GM18867 (cell line): ENCODE results near the gene ASPSCR1.

ENCODE experiments used
- ATAC-seq: cut with Tn5 transposase; IDR thresholded peaks from one replicate; pipeline ENCODE4 v1.9.1; 2021; ENCODE audit warnings: mild to moderate bottlenecking, moderate library complexity; ENCODE audit not compliant: unreplicated experiment

The ASPSCR1 gene

DNA sequence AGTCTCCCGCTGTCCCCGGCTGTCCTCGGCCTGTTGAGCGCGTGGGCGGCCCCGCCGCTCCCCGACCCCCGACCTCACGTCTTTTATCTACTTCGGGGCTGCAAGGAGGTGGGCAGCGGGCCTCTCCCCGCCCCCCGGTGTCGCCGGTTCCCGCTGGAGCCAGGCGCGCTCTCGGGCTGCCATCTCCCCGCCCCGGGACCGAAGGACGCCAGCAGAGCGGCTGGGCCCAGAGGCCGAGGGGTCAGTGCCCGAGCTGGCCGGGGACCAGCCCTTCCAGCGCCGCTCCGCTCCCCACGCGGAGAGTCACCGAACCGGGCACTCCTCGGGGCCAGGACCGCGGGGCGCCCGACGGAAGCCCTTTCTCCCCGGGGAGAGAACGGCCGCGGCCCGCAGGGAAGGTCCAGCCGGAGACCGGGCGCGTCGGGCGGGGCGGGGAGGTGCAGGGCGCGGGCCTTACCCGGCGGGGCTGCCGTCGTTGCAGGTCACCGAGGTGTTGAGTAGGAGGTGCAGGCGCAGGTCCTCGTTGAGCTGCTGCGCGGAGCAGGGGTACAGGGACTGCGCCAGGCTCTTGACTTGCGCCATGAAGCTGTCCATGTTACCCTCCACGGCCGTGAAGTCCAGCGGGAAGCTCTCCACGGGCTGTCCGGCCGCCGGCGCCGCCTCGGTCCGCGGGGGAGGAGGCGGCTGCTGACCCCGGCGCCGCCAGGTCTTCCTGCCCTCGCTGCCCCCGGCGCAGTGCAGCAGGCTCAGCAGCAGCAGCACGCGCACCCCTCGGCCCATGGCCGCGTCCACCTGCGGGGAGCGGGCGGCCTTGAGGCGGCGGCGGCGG, 17.1 kb upstream of the ASPSCR1 start:
- ATAC-seq, result no peak

DNA sequence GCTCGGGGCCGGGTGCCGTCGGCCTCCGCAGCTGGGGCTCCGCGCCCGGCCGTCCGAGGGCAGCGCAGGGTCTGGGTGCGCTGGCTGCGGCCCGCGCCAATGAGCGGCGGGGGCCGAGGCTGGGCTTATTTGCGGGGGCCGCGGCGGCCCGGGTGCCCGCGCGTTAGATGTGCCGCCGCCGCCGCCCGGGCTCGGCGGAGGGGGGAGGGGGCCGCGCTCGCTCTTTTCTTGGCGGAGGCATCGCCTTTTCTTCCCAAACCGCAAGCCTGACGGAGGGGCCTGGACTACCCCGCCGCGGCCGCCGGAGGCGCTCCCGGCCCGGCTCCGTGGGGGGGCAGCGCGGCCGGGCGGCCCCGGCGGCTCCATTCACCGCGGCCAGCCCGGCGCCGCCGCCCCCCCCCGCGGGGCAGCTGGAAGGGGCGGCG, 16.3 kb upstream of the ASPSCR1 start, which contains the start of gene NOTUM:
Gene NOTUM (minus strand): TSS at position 101 of the 425 bp plus-strand sequence. CDS start 278 bp downstream, outside the sequence.
- ATAC-seq, result no peak

DNA sequence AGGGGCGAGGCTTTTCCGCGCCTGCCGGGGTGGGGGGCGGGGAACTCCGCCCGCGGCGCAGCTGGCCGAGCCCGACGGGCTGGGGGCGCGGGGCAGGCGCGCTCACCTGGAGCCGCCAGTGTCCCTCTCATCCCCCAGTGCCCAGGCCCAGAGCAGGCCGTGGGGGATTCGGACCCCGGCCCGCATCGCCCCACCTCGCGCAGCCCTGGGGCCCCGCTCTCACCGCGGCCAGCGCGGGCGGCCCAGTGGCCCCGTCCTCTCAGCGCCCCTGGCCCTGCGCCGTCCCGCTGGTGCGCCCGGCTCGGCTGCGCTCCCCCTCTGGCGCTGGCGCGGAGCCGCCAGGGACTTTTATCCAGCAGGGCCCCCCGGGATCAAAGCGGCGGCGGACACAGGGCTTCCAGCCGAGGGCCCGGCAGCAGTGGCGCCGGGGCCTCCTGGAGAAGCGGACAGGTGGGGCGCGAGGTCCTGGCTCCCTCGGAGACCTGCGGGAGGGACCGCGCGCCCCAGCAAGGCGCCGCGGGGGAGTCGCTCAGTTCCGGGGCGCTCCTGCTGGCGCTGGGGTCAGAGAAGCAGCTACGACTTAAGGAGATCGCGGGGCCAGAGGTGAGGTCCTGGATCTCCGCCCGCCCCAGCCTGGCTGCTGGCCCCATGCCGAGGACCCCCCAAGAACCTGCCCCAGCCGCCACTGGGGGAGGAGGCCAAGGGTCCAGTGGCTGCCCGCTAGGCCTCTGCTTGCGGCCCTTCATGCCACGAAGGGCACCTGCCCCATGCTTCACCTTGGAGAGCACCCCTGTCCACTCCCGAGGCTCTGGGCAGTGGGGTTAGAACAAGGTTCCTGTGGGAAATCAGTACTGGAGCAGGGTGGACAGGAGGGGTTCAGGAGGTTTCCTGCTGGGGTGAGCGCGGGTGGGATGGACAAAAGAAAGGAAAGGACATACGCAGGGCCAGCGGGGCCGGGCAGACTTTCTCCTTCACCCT, 15.6 kb upstream of the ASPSCR1 start:
- ATAC-seq, result no peak

DNA sequence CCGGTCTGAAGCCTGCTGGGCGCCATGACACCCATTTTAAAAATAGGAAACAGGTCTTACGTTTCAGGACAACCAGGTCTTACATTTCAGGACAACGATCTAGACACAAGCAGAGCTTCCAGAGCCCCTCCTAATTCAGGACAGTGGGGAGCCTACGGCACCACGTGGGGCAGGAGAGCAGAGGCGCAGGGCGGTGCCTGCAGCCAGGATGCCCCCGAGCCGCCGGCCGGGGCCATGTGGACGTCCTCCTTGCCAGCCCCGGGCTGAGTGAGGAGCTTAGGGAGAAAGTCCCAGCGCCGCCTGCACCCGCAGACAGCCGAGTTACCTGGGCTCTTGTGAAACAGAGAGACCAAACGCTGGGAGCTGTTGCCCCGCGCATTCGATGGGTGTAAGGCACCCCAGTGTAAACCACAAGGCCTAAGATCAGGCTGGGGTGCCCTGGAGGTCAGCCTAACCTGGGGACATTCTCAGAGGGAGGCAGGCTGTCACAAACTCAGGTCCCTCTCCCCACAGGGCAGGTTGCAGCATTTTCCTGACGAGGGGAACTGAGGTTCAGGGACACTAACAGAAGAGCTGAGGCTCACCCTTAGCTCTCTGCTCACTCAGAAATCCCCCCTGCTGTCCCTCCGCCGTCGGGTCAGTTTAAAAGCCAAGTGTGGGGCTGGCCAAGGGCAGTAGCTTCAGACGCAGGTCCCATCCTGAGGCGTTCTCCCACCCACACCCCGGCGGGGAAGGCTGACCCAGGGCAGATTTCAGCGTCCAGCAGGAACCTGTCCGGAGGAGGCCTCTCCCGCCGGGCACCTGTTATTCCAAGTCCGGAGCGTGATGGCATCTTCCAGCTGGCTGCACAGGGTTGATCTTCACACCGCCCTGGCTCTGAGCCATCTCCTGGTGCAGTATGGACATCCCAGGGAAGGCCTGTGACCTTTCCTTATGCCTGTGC, 14.7 kb upstream of the ASPSCR1 start:
- no peak for ATAC-seq

DNA sequence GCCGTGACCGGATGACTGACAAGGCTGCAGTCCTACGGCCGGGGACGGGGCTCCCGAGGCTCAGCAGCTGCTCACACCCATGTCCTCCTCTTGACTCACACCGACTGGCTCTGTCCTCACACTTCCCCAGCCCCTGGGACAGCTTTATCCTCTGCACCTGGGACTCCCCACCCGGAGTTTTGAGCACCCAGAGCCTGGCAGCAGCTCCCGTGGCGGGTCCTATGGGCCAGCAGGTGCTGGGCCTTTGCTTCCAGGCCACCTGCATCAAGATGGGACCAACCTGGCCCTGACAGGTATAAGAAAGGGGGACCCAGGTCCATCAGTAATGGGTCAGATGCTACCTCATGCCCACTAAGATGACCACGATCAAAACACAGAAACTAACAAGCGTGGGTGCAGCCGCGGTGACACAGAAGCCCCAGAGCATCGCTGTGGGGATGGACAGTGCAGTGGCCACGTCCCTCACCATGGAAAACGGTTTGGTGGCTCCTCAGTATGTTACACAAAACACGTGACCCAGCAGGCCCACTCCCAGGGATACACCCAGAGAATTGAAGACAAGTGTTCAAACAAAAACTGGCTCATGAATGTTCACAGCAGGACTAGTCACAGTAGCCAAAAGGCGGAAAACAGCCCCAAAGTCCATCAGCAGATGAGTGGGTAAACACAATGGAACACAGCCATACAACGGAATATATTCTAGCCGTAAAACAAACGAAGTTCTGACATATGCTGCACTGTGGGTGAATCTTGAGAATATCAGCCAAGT, 13.2 kb upstream of the ASPSCR1 start:
- ATAC-seq, result no peak

DNA sequence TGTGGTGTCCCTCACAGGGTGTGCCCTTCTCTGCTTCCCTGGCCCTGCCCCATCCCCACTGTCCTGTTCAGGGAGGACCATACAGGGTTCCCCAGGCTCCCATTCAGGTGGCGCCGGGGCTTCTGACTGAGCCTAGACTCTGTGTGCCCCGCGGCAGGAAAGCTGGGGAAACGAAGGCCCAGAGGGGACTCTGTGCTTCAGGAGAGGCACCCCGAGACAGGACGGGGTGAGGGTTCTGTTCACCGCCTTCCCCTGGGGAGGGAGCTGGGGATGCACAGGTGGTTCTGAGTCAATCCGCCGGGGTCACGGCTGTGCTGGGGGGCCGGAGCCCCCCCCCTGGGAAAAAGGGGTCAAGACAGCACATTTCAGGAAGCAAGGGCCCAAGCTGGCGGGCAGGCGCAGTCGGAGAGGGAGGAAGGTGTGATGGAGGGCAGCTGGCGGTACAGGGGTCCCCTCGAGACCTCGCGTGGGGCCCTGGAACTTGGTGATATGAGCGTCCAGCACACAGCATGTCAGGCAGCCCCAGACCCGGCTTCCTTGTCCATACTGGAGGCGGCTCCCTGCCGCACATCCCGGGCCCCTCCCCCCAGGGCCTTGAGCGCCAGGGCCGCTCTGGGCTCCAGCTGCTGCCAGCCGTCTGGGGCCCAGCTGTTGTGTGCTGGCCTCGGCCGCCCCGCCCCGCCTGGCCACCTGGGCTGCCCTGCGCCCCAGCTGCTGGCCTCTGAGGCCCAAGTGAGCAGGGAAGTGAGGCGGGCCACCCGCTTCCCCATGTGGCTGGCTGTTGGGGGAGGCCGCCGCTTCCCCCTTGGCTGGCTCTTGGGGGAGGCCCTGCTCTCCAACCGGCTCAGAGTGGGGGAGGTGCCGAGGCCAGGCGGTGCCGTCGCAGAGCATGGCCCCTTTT, 10.8 kb upstream of the ASPSCR1 start:
- ATAC-seq, result no peak

DNA sequence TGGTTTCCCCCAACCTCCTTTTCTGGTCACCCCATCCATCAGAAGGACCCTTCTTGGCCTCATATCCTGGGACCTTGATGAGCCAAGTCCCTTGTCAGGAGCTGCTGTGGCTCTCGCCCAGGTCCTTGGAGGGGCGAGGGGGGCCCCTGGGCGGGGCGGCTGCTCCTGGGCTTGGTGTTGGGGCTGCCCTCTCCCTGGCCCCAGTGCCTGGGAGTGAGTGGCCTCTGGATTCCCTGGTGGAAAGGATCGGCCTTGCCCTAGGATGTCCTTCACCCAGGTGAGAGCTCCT, 10.2 kb upstream of the ASPSCR1 start:
- ATAC-seq, result no peak

DNA sequence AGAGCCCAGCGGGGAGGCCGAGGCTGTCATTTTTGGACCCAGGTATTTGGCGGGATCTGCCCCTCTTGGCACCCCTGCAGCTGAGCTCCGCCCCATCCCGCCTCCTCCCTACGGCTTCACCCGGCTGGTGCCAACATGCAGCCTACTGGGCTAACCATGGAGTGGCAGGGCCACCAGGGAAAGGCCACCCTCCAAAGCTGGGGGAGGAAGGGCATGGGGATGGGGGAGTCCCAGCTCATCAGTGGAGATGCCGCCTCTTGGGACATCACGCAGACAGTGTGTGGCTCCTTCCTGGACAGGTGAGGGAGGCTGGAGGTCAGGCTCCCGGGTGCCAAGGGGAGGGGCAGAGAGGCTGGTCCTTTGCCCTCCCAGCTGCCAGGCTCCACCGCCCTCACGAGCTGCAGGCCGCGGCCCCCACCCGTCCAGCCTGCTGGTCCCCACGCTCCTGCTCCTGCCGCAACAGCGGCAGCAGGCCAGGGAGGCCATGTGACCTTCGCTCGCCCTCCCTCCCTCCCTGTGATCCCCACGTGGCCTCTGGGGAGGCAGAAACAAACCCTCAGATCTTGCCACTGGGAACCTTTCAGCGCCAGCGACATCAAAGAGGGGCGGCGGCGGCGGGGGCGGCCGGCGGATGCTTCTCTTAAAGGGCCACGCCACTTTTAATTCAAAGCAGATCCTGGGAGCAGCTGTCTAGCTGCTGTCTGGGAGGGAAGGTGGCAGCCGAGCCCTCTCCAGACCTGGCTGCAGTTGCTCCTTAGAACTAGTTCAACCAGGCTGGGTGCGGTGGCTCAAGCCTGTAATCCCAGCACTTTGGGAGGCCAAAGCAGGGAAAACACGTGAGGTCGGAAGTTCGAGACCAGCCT, 9.7 kb upstream of the ASPSCR1 start:
- ATAC-seq, result no peak

DNA sequence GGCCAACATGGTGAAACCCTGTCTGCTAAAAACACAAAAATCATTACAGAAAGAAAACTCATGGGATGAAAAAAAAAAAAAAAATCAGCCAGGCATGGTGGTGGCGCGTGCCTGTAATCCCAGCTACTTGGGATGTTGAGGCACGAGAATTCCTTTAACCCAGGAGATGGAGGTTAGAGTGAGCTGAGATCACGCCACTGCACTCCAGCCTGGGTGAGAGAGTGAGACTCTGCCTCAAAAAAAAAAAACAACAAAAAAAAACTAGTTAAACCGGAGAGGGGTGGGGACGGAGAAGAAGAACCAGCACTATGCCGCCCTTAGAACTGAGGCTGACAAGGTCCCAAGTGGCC, 9.1 kb upstream of the ASPSCR1 start:
- no peak for ATAC-seq

DNA sequence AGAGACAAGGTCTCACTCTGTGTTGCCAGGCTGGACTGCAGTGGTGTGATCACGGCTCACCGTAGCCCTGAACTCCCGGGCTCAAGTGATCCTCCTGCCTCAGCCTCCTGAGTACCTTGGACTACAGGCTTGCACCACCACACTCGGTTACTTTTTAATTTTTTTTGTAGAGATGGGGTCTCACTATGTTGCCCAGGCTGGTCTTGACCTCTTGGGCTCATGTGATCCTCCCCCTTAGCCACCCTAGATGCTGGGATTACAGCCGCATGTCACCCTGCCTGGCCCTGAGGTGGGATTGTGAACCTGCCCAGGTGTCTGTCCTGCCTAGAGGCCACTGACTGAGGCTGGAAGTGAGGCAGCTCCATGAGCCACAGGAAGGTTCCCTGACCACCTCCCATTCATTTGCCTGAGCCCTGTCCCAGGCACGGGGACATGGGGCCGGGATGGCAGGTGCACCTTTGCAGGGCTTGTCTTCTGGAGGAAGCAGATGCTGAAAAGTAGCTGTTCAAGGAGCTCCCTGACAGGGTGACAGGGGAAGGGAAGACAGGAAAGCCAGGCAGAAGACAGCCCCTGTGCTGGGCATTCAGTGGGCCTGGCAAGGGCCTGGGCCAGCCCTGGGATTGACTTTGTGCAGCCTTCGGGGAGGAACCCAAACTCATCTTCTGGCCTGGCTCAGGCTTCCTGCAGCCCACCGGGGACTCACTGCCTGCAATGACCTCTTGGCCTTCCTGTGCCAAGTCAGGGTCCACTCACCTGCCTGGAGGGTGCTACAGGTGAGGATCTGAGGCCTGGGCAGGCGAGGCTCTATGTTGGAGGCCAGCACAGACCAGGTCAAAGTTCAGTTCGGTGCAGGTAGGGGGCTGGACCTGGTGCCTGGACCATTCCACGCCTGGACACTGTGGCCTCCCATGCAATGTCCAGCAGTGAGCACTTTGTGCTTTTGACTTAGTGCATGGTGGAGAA, 8.3 kb upstream of the ASPSCR1 start:
- ATAC-seq, result no peak

- ATAC-seq, result no peak
Observed at GRCh38 chr17:81973432-81973831, 4.0 kb upstream of the ASPSCR1 start.

DNA sequence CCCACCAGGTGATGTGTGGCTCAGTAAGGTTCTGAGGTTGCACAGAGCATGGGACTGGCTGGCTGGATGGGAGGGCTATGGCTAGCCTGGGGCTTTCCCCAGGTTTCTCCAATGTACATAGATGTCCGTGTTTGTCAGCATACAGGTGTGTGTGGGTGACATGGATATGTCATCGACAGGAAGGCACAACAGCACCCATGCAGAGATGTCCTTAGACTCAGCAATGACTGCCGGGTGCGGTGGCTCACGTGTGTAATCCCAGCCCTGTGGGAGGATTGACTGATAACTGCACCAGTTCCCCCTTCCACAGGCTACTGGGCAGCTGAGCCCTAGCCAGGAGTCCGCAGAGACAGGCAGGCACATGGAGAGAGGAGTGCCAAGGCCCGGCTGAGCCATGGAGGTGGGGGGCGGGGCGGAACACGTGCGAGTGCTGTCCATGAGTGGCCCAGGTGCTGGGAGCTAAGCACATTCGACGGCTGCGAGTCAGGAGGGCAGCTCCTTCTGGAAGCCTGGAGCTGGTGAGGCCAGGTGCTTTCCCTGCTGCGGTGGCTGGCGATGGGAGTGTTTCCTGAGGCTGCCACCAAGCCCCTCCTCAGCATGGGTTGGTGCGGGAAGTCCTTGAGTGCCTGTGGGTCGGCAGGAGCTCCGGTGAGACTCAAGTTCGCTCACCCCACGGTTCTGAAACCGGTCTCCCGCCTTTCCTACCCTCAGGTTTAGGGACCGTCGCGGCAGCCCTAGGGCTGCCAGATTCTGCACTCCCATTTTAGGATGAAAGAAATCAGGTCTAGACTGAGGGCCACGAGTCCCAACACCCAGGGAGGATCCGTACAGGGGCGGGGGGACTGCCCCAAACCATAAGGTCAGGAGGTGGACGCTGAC, 858 bp upstream of the ASPSCR1 start:
- no peak for ATAC-seq

DNA sequence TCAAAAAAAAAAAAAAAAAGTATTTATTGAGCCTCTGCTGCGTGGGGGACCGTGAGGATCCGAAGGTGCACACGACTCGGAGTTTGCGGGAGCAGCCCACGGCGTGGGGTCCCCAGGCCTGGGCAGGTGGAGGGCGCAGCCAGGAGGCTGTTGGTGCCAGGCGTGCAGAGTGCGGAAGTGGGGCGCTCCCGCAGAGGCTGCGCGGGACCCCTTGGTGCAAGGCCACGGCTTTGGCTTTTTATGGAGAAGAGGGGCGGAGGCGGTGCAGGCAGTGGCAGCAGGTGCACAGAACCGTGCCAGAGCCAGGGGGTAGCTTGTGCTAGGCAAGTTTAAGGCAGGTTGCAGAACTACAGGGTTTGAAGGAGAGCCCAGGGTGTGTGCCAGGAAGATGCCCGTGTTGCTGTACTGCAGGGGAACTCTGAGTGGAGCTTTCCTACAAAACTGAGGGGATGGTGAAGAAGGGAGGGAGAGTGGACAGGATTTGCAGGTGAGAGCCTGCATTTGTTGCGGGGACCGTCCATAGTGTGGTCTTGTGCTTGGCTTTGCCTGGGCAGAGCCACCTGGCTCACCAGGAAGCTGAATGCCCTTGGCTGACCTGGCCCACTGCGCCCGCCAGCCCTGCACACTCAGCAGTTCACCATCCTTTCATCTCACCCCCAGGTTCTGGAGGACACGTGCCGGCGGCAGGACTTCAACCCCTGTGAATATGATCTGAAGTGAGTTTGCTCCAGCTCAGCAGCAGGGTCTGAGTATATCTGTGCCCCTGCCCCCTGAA, 1.3 kb downstream of the ASPSCR1 start:
- no peak for ATAC-seq

DNA sequence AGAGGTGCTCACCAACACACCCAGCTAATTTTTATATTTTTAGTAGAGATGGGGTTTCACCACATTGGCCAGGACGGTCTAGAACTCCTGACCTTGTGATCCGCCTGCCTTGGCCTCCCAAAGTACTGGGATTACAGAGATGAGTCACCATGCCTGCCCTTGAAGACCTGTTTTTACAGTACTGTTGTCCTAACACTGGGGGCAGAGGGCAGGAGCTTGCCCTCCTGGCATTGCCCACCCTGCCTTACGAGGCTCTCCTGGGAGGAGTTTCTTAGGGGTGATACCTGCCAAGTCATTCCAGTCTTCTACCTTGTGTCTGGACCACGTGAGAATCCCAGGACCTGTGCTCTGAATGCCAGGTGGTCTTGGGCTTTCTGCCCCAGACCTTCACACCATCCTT, 2.7 kb downstream of the ASPSCR1 start:
- no peak for ATAC-seq

DNA sequence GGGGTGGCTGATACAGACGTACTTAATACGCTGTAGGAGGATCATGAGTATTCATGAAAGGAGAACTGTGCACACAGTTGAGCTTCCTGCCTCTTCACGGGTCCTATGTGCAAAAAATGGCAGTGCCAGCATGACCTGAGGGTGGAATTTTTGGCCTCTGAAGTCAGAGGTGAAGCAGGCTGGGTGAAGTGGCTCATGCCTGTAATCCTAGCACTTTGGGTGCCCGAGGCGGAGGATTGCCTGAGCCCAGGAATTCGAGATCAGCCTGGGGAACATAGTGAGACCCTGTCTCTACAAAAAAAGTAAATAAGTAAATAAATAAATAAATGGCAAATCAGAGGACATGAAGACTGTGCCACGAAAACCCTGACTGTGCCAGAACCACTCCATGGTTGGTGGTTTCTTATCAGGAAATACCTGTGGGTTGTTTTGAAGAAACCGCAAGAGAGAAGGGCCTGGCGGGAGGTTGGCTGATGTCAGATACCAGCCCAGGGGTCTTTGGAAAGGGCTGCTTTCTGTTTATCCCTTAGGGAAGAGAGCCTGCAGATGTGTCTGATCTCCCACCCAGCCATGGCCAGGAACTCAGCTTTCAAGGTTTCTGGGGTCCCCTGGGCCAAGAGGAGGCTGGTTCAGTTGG, 3.4 kb downstream of the ASPSCR1 start:
- no peak for ATAC-seq
